GM21381 (cell line): ENCODE measurements around the gene SLF2.

ENCODE experiments used
- ATAC-seq: cut with Tn5 transposase; IDR thresholded peaks from one replicate; pipeline ENCODE4 v1.9.1; 2021; ENCODE audit warnings: mild to moderate bottlenecking, moderate library complexity; ENCODE audit not compliant: unreplicated experiment

Gene SLF2

GRCh38 chr10:100899171-100899570 is 13.6 kb upstream of the SLF2 start:
- no peak for ATAC-seq

- ATAC-seq: no peak
These were observed 11.7 kb upstream of the SLF2 start for GRCh38 chr10:100901051-100901450.

GRCh38 chr10:100902622-100903021 is 10.1 kb upstream of the SLF2 start:
- no peak for ATAC-seq

- no peak for ATAC-seq
These were observed 7.8 kb upstream of the SLF2 start for GRCh38 chr10:100904917-100905316.

GRCh38 chr10:100907175-100907574 is 5.6 kb upstream of the SLF2 start:
- ATAC-seq: no peak

- no peak for ATAC-seq
These were observed 4.9 kb upstream of the SLF2 start for GRCh38 chr10:100907773-100908363.

GRCh38 chr10:100908378-100908777 is 4.4 kb upstream of the SLF2 start:
- no peak for ATAC-seq

- ATAC-seq: no peak
These were observed 3.1 kb upstream of the SLF2 start for GRCh38 chr10:100909501-100910263.

- ATAC-seq: no peak
These were observed 1.3 kb upstream of the SLF2 start for GRCh38 chr10:100911472-100911871.

- no peak for ATAC-seq
These were observed 654 bp upstream of the SLF2 start for GRCh38 chr10:100912013-100912604.

- no peak for ATAC-seq
These were observed 705 bp downstream of the SLF2 start for GRCh38 chr10:100913470-100913865.

- ATAC-seq: no peak
These were observed 4.3 kb downstream of the SLF2 start for GRCh38 chr10:100917071-100917470.

GRCh38 chr10:100923580-100923979 is 10.8 kb downstream of the SLF2 start:
- no peak for ATAC-seq

- no peak for ATAC-seq
These were observed 14.5 kb downstream of the SLF2 start for GRCh38 chr10:100927266-100927665.

GRCh38 chr10:100928039-100928438 is 15.3 kb downstream of the SLF2 start:
- ATAC-seq: no peak

- ATAC-seq: no peak
These were observed 17.6 kb downstream of the SLF2 start for GRCh38 chr10:100930368-100930767.

- ATAC-seq: no peak
These were observed 21.4 kb downstream of the SLF2 start for GRCh38 chr10:100934084-100934659.

- no peak for ATAC-seq
These were observed 27.1 kb downstream of the SLF2 start for GRCh38 chr10:100939763-100940344.

GRCh38 chr10:100942229-100942628 is 29.5 kb downstream of the SLF2 start:
- ATAC-seq: no peak

GRCh38 chr10:100943508-100943907 is 30.7 kb downstream of the SLF2 start:
- no peak for ATAC-seq

GRCh38 chr10:100945754-100946153 is 33.0 kb downstream of the SLF2 start:
- ATAC-seq: no peak

GRCh38 chr10:100948916-100949315 is 36.2 kb downstream of the SLF2 start:
- ATAC-seq: no peak
